Tibial nerve (tissue), 4 donors: ENCODE data around the gene SYP.

Experiments
- CTCF ChIP-seq, 5 experiments: fragments of 200-600 bp in 3 of 5; fragments of 450-650 bp in 2 of 5; sonication (generic) in 3 of 5; IDR thresholded peaks; one replicate each; pipeline ENCODE4 v1.5.1; 2016 to 2019; ENCODE audit warnings: antibody characterized with exemption in 5 of 5, mild to moderate bottlenecking in 3 of 5, moderate library complexity in 2 of 5
- EP300 ChIP-seq, 2 donors: sonication (generic); formaldehyde crosslinking; IDR thresholded peaks; one replicate each; pipeline ENCODE4 v1.6.1; 2017; ENCODE audit warnings: antibody characterized with exemption in 2 of 2, mild to moderate bottlenecking in 1 of 2
- POLR2A ChIP-seq, 2 donors: fragments of 450-650 bp; IDR thresholded peaks; one replicate each; pipeline ENCODE4 v1.6.1; 2017; ENCODE audit warnings: antibody characterized with exemption in 2 of 2, mild to moderate bottlenecking in 2 of 2, moderate library complexity in 2 of 2

- TF ChIP-seq CTCF (IDR thresholded peaks at IDR 0.05) (no peak), POLR2A (IDR thresholded peaks at IDR 0.05) (no peak), EP300 (IDR thresholded peaks at IDR 0.05) (no peak)
Measured at GRCh38 chrX:49238735-49239134, 38.7 kb upstream of the SYP start.
